GM10248 (cell line): ENCODE measurements around the gene TBCCD1.

Experiments used
- CTCF ChIA-PET: fragments of 300-600 bp; sonication (Branson Sonifier 250); formaldehyde crosslinking; extraction: SDS; loops from one replicate; lab custom pipeline; 2021; ENCODE audit warnings: antibody characterized with exemption; lab: Yijun Ruan, JAX
- POLR2A ChIA-PET: fragments of 350-650 bp; sonication (Branson Sonifier 250); formaldehyde crosslinking; extraction: SDS; loops from one replicate; lab custom pipeline; 2020; ENCODE audit warnings: antibody characterized with exemption; lab: Yijun Ruan, JAX
- DNase-seq: peaks from one replicate; pipeline ENCODE4 v3.0.0; 2012; ENCODE audit errors: extremely low spot score
- CTCF ChIP-seq: IDR thresholded peaks from 2 replicates; pipeline ENCODE4 v1.5.1; 2012; ENCODE audit warnings: mild to moderate bottlenecking, low read depth; ENCODE audit errors: extremely low read depth, missing control alignments, control extremely low read depth

The TBCCD1 gene

GRCh38 chr3:186496635-186497034 lies 70.5 kb downstream of the TBCCD1 start:
- ChIA-PET POLR2A (interaction anchor here (0.5 kb wide), 1 partner anchor 570 kb away, joined by 4 read pairs; no protein-coding TSS in a partner anchor), CTCF (interaction anchor here (0.8 to 3.9 kb wide), 9 partner anchors 8 to 553 kb away, joined by 3 to 19 read pairs (median 3); no protein-coding TSS in a partner anchor)
- no peak for TF ChIP-seq CTCF
- no peak for DNase-seq
